A549 (cell line): ENCODE data around the gene PLEKHH1. TPM values are rescaled to one million over a fixed set of nuclear protein-coding genes. Genes with fewer than 3 reads are reported as not detected.

ENCODE experiments used
- ATAC-seq, 2 experiments: fragments of 200-7000 bp in 1 of 2; fragments of >200 bp in 1 of 2; cut with Nextera tagmentation in 1 of 2; cut with Tn5 transposase in 1 of 2; 3 replicates each; pipeline versions ENCODE4 v1.8.0 to v1.9.1; 2018 to 2020; ENCODE audit warnings: mild to moderate bottlenecking in 1 of 2, moderate library complexity in 1 of 2
- CTCF ChIA-PET: fragments of 300-600 bp; sonication (Branson Sonifier 250); formaldehyde crosslinking; extraction: SDS; loops from one replicate; lab custom pipeline; 2021; ENCODE audit warnings: antibody characterized with exemption, inconsistent platforms; lab: Yijun Ruan, JAX
- POLR2A ChIA-PET: fragments of 350-600 bp; formaldehyde crosslinking; extraction: SDS; loops from one replicate; lab custom pipeline; 2021; ENCODE audit warnings: antibody characterized with exemption, inconsistent platforms; lab: Yijun Ruan, JAX
- DNase-seq, 2 experiments: peaks; one replicate each; pipeline versions ENCODE4 v3.0.0 to v3.0.0-alpha.2; 2011 to 2016; ENCODE audit warnings: low read depth in 1 of 2, low spot score in 1 of 2
- FAIRE-seq: peaks from 2 replicates; lab custom pipeline; 2011; peaks lifted over from hg19 to GRCh38; lab: Jason Lieb, UNC
- H3K27ac ChIP-seq, 2 experiments: fragments of >200 bp; sonication (Bioruptor Twin); formaldehyde crosslinking; 3 replicates each; pipeline ENCODE4 v1.5.1; 2016 to 2017
- H3K4me1 ChIP-seq: fragments of >200 bp; sonication (Bioruptor Twin); formaldehyde crosslinking; 3 replicates; pipeline ENCODE4 v1.6.1; 2016
- H3K4me2 ChIP-seq: fragments of >200 bp; sonication (Bioruptor Twin); formaldehyde crosslinking; 3 replicates; pipeline ENCODE4 v1.6.1; 2016
- H3K4me3 ChIP-seq: fragments of >200 bp; sonication (Bioruptor Twin); formaldehyde crosslinking; 3 replicates; pipeline ENCODE4 v1.5.1; 2016
- H3K9me3 ChIP-seq: fragments of >200 bp; sonication (Bioruptor Twin); formaldehyde crosslinking; 3 replicates; pipeline ENCODE4 v1.6.1; 2016
- BCL3 ChIP-seq: fragments of >200 bp; sonication (Bioruptor Twin); formaldehyde crosslinking; IDR thresholded peaks from 3 replicates; pipeline ENCODE4 v1.6.1; 2016
- CBX2 ChIP-seq: fragments of 200-600 bp; sonication (generic); IDR thresholded peaks from 2 replicates; pipeline ENCODE4 v1.6.1; 2016; ENCODE audit warnings: low read depth, mild to moderate bottlenecking, borderline replicate concordance
- CBX8 ChIP-seq: fragments of 200-600 bp; sonication (generic); IDR thresholded peaks from 2 replicates; pipeline ENCODE4 v1.6.1; 2016
- CHD4 ChIP-seq: fragments of 200-600 bp; sonication (generic); IDR thresholded peaks from 2 replicates; pipeline ENCODE4 v1.6.1; 2016; ENCODE audit warnings: antibody characterized with exemption, mild to moderate bottlenecking, borderline replicate concordance
- EHMT2 ChIP-seq: fragments of 200-600 bp; sonication (generic); IDR thresholded peaks from 2 replicates; pipeline ENCODE4 v1.6.1; 2016; ENCODE audit warnings: antibody characterized with exemption, low read depth, mild to moderate bottlenecking, moderate library complexity
- ELK1 ChIP-seq: fragments of 150-350 bp; IDR thresholded peaks from 2 replicates; pipeline ENCODE4 v1.6.1; 2014; ENCODE audit warnings: low read depth, mild to moderate bottlenecking, low read length
- EP300 ChIP-seq, 2 experiments: fragments of >200 bp; sonication (Bioruptor Twin); formaldehyde crosslinking; IDR thresholded peaks; 2 replicates in 1 of 2; 3 replicates in 1 of 2; pipeline ENCODE4 v1.6.1; 2016 to 2017
- ESRRA ChIP-seq: fragments of 150-350 bp; IDR thresholded peaks from 2 replicates; pipeline ENCODE4 v1.6.1; 2014; ENCODE audit warnings: mild to moderate bottlenecking, low read length, borderline replicate concordance
- FOSB ChIP-seq: fragments of 250-450 bp; sonication (Bioruptor Pico); IDR thresholded peaks from 2 replicates; pipeline ENCODE4 v1.5.0; 2020; ENCODE audit warnings: mild to moderate bottlenecking, moderate library complexity
- FOXS1 ChIP-seq: fragments of 250-450 bp; sonication (Bioruptor Pico); IDR thresholded peaks from 2 replicates; pipeline ENCODE4 v1.5.0; 2020; ENCODE audit warnings: mild to moderate bottlenecking, moderate library complexity
- HES2 ChIP-seq: fragments of >200 bp; sonication (Bioruptor Twin); formaldehyde crosslinking; IDR thresholded peaks from 2 replicates; pipeline ENCODE4 v1.6.1; 2016
- HEYL ChIP-seq: fragments of 250-450 bp; sonication (Bioruptor Pico); IDR thresholded peaks from 2 replicates; pipeline ENCODE4 v1.8.0; 2021; ENCODE audit warnings: mild to moderate bottlenecking, moderate library complexity
- HMGXB4 ChIP-seq: fragments of 250-450 bp; sonication (Bioruptor Pico); IDR thresholded peaks from 2 replicates; pipeline ENCODE4 v1.5.0; 2021; ENCODE audit warnings: mild to moderate bottlenecking, moderate library complexity, borderline replicate concordance
- PHF8 ChIP-seq: fragments of 200-600 bp; sonication (generic); IDR thresholded peaks from 2 replicates; pipeline ENCODE4 v1.6.1; 2016; ENCODE audit warnings: low read depth, mild to moderate bottlenecking, antibody characterized with exemption, moderate library complexity, borderline replicate concordance
- POLR2A ChIP-seq: IDR thresholded peaks from 2 replicates; pipeline ENCODE4 v1.6.1; 2012; ENCODE audit warnings: mild to moderate bottlenecking, low read length
- SREBF2 ChIP-seq: fragments of 450-650 bp; IDR thresholded peaks from 2 replicates; pipeline ENCODE4 v1.6.1; 2014; ENCODE audit warnings: mild to moderate bottlenecking, moderate library complexity
- ZC3H11A ChIP-seq: fragments of 450-650 bp; IDR thresholded peaks from 2 replicates; pipeline ENCODE4 v1.6.1; 2014; ENCODE audit warnings: antibody characterized with exemption, mild to moderate bottlenecking
- ZNF302 ChIP-seq: fragments of 250-450 bp; sonication (Bioruptor Pico); IDR thresholded peaks from 2 replicates; pipeline ENCODE4 v1.9.0; 2021; ENCODE audit warnings: inconsistent platforms, mild to moderate bottlenecking, moderate library complexity
- WGBS: methylation state at CpG from one replicate; pipeline ENCODE4 v1.1.6; 2017; ENCODE audit errors: missing lambda C conversion rate; 5-methylcytosine and 5-hydroxymethylcytosine counted together
- polyA plus RNA-seq, 4 experiments: library from polyadenylated mRNA; depleted of rRNA in 3 of 4; stranded (reverse); fragments of >200 nt; fragmentation: RNase III in 1 of 4; extraction: RNeasy Plus Mini Kit Qiagen cat#74134 plus additional on column Dnase treatment in 1 of 4; gene quantifications; 2 replicates in 3 of 4; 3 replicates in 1 of 4; pipeline ENCODE4 v1.2.3, GENCODE V29; 2011 to 2017

The PLEKHH1 gene
- polyA plus RNA-seq, 2 of the 4 experiments (the other 2 are of a cell fraction): 3.5 to 5.1 TPM

- 100% methylated on average over 5 of the region's 5 CpGs for WGBS
- CTCF ChIA-PET: interaction anchor here (1.2 to 31.9 kb wide), 14 partner anchors 9 to 149 kb away, joined by 3 to 517 read pairs (median 13); partner anchors contain the start of gene PLEKHH1
- DNase-seq (no peak), FAIRE-seq (no peak), ATAC-seq (no peak)
- Histone ChIP-seq H3K4me3 (no peak overlapping the region), H3K4me1 (no peaks in the 10 kb centered on the region), H3K9me3 (no peaks in the 10 kb centered on the region), H3K27ac (no peak overlapping the region), H3K4me2 (no peak overlapping the region)
- POLR2A ChIA-PET: no interaction called here
- TF ChIP-seq ZC3H11A (no peak), CBX2 (no peak), HMGXB4 (CRISPR knock-in tag) (no peak), POLR2A (no peak), ELK1 (no peak), CHD4 (no peak), BCL3 (no peak), SREBF2 (no peak), FOSB (CRISPR knock-in tag) (no peak), ZNF302 (no peak), PHF8 (no peak), EP300 (IDR thresholded peaks at IDR 0.05) (no peak), CBX8 (no peak)
Observed at GRCh38 chr14:67572608-67573007, 39.5 kb downstream of the PLEKHH1 start.

GRCh38 chr14:67573228-67574010 is 40.3 kb downstream of the PLEKHH1 start:
- CTCF ChIA-PET: interaction anchor here (1.2 to 31.9 kb wide), 7 partner anchors 10 to 150 kb away, joined by 4 to 517 read pairs (median 68); partner anchors contain the start of gene PLEKHH1
- no peaks in the 10 kb centered on the region for H3K4me1 ChIP-seq

More at GRCh38 chr14:67573228-67574010, 40.3 kb downstream of the PLEKHH1 start:
- no peaks in the 10 kb centered on the region for H3K9me3 ChIP-seq
- H3K4me2 ChIP-seq: no peak overlapping the region
- WGBS: 78% methylated on average over 15 of the region's 15 CpGs
- ATAC-seq (no peak), DNase-seq (no peak), FAIRE-seq (no peak)
- POLR2A ChIA-PET: no interaction called here
- H3K27ac ChIP-seq: no peak overlapping the region
- H3K4me3 ChIP-seq: no peak overlapping the region
- TF ChIP-seq SREBF2: no peak
- TF ChIP-seq HES2: no peak
- no peak for TF ChIP-seq EP300 (IDR thresholded peaks at IDR 0.05)
- no peak for TF ChIP-seq CBX8
- no peak for TF ChIP-seq BCL3
- TF ChIP-seq ESRRA: no peak
- TF ChIP-seq FOXS1: no peak
- TF ChIP-seq ZNF302: no peak
- no peak for TF ChIP-seq EHMT2
- TF ChIP-seq CBX2: no peak
- no peak for TF ChIP-seq HEYL
- TF ChIP-seq, all 56 proteins: peak for 0
